Nephron (organoid): ENCODE measurements around the gene SHANK1.

ENCODE experiments used
- H3K27ac Mint-ChIP-seq, 3 experiments: 2 replicates each; pipeline ENCODE4 v1.8.0; 2020; ENCODE audit warnings: mixed read lengths in 3 of 3, mild to moderate bottlenecking in 2 of 3, moderate library complexity in 1 of 3
- H3K27me3 Mint-ChIP-seq: 2 replicates; pipeline ENCODE4 v1.8.0; 2021; ENCODE audit warnings: low read depth, mild to moderate bottlenecking, moderate library complexity, mixed read lengths
- H3K36me3 Mint-ChIP-seq: 2 replicates; pipeline ENCODE4 v1.8.0; 2020; ENCODE audit warnings: low read depth, mixed read lengths
- H3K4me1 Mint-ChIP-seq: 2 replicates; pipeline ENCODE4 v1.8.0; 2020; ENCODE audit warnings: mixed read lengths
- H3K4me3 Mint-ChIP-seq, 3 experiments: 2 replicates each; pipeline ENCODE4 v1.8.0; 2020; ENCODE audit warnings: mild to moderate bottlenecking in 3 of 3, mixed read lengths in 3 of 3, moderate library complexity in 2 of 3
- H3K9me3 Mint-ChIP-seq: 2 replicates; pipeline ENCODE4 v1.8.0; 2020; ENCODE audit warnings: mixed read lengths
- TF ChIP-seq, protein P1 (sequence below), 3 experiments: fragments of 200-600 bp; sonication (generic); IDR thresholded peaks; one replicate each; pipeline ENCODE4 v1.5.0; 2021; ENCODE audit warnings: antibody characterized with exemption in 3 of 3; ENCODE audit not compliant: unreplicated experiment in 3 of 3

SHANK1 gene

GRCh38 chr19:50688766-50689165 is 30.8 kb downstream of the SHANK1 start:
- H3K36me3 Mint-ChIP-seq = peaks cover 21% of the 10 kb centered on the region
- H3K9me3 Mint-ChIP-seq = no peaks in the 10 kb centered on the region
- H3K4me3 Mint-ChIP-seq = no peak overlapping the region
- TF ChIP-seq, protein P1, sequence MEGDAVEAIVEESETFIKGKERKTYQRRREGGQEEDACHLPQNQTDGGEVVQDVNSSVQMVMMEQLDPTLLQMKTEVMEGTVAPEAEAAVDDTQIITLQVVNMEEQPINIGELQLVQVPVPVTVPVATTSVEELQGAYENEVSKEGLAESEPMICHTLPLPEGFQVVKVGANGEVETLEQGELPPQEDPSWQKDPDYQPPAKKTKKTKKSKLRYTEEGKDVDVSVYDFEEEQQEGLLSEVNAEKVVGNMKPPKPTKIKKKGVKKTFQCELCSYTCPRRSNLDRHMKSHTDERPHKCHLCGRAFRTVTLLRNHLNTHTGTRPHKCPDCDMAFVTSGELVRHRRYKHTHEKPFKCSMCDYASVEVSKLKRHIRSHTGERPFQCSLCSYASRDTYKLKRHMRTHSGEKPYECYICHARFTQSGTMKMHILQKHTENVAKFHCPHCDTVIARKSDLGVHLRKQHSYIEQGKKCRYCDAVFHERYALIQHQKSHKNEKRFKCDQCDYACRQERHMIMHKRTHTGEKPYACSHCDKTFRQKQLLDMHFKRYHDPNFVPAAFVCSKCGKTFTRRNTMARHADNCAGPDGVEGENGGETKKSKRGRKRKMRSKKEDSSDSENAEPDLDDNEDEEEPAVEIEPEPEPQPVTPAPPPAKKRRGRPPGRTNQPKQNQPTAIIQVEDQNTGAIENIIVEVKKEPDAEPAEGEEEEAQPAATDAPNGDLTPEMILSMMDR (IDR thresholded peaks at IDR 0.05; ENCODE audit: unreplicated experiment in 3 of 3) = no peak
- H3K27ac Mint-ChIP-seq = no peak overlapping the region
- no peaks in the 10 kb centered on the region for H3K4me1 Mint-ChIP-seq
- H3K27me3 Mint-ChIP-seq = peaks cover 99% of the 10 kb centered on the region

DNA sequence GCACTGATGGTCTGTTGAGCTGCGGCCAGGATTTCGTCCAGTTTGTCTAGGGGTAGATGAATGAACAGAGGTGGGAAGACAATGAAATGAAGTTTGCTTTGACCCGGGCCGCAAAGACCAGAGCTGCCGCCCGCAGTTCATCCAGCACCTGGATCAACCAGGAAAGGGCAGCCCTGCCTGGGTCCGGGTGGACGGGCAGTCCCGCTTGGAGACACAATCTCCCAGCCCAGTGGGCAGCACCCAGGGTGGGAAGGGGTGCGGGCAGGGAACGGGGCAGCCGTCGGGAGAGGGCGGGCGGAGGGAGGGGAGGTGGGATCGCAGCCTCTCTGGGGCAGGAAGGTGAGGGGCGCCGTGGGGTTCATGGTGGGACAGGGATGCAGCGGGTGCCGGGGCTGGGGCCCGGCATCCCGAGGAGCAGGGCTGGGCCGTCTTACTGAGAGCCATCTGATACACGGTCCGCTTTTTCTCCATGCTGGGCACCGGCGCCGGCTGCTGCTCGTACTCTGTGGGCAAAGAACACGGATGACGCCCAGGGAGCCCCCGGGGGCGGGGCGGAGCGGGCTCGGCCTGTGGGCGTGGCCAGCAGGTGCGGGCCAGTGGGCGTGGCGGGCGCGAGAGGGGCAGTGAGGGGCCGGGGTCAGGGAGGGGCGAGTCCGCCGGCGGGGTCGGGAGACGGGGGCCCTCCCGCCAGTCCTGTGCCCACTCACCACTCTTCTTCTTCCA is 33.1 kb downstream of the SHANK1 start:
- Mint-ChIP-seq H3K27ac (no peak overlapping the region), H3K36me3 (peaks cover 22% of the 10 kb centered on the region), H3K4me1 (no peaks in the 10 kb centered on the region), H3K4me3 (no peak overlapping the region), H3K27me3 (peaks cover 87% of the 10 kb centered on the region), H3K9me3 (no peaks in the 10 kb centered on the region)
- TF ChIP-seq, protein P1 (IDR thresholded peaks at IDR 0.05; ENCODE audit: unreplicated experiment in 3 of 3) = no peak

- Mint-ChIP-seq H3K27ac (no peak overlapping the region), H3K9me3 (no peaks in the 10 kb centered on the region), H3K4me1 (no peaks in the 10 kb centered on the region), H3K36me3 (peaks cover 21% of the 10 kb centered on the region), H3K4me3 (no peak overlapping the region), H3K27me3 (peaks cover 63% of the 10 kb centered on the region)
- TF ChIP-seq, protein P1 (IDR thresholded peaks at IDR 0.05; ENCODE audit: unreplicated experiment in 3 of 3) = no peak
Measured at GRCh38 chr19:50679177-50680125, 40.2 kb downstream of the SHANK1 start.

DNA sequence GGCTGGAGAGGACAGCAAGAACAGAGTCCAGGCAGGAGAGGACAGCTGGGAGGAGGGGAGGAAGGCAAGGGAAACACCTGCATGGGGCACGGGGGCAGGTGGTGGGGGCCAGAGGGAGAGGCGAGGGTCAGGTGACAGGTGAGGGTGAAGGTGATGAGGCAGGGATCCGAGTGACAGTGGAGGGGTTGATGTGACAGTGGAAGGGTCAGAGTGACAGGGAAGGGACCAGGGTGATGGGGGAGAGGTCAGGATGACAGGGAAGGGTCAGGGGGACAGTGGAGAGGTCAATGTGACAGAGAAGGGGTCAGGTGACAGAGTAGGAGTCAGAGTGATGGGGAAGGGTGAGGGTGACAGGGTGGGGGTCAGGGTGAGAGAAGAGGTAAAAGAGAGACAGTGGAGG is 41.3 kb downstream of the SHANK1 start:
- TF ChIP-seq, protein P1 (IDR thresholded peaks at IDR 0.05; ENCODE audit: unreplicated experiment in 3 of 3) = no peak
- no peak overlapping the region for H3K27ac Mint-ChIP-seq

GRCh38 chr19:50677636-50678035 is 42.0 kb downstream of the SHANK1 start:
- Mint-ChIP-seq H3K27me3 (peaks cover 65% of the 10 kb centered on the region), H3K36me3 (peaks cover 16% of the 10 kb centered on the region)

More for the DNA sequence above, 41.3 kb downstream of the SHANK1 start:
- Mint-ChIP-seq H3K36me3 (peaks cover 16% of the 10 kb centered on the region), H3K27me3 (peaks cover 63% of the 10 kb centered on the region), H3K4me3 (no peak overlapping the region), H3K4me1 (no peaks in the 10 kb centered on the region), H3K9me3 (no peaks in the 10 kb centered on the region)

More at GRCh38 chr19:50677636-50678035, 42.0 kb downstream of the SHANK1 start:
- TF ChIP-seq, protein P1 (IDR thresholded peaks at IDR 0.05; ENCODE audit: unreplicated experiment in 3 of 3) = no peak
- Mint-ChIP-seq H3K4me1 (no peaks in the 10 kb centered on the region), H3K4me3 (no peak overlapping the region), H3K27ac (no peak overlapping the region), H3K9me3 (no peaks in the 10 kb centered on the region)
